Measurements from ENCODE around the gene FAM162A. TPM values are rescaled to one million over a fixed set of nuclear protein-coding genes. Genes with fewer than 3 reads are reported as not detected.

Gene FAM162A
- total and polyA plus RNA-seq, 4 donors = 19.2 to 111 (median 32.5) TPM

- ATAC-seq (ENCODE audit: insufficient read depth, low FRiP score) (no peak), DNase-seq (no peak)
- TF ChIP-seq CTCF (IDR thresholded peaks at IDR 0.05; ENCODE audit: control extremely low read depth, extremely low read depth) = no peak
- H3K27ac ChIP-seq (ENCODE audit: low read depth in 1 of 2, low read length in 1 of 2) = no peak overlapping the region
- 82 to 90% methylated on average over 4 of the region's 4 CpGs for WGBS, 2 donors
- no peaks in the 10 kb centered on the region for H3K9me3 ChIP-seq (ENCODE audit: control insufficient read depth in 4 of 4, insufficient read depth in 3 of 4, low read length in 3 of 4)
- H3K4me3 ChIP-seq = no peak overlapping the region
- peaks cover 0 to 9% (median 4%) of the 10 kb centered on the region in 5 donors for H3K4me1 ChIP-seq (ENCODE audit: control insufficient read depth in 5 of 5, insufficient read depth in 5 of 5, low read length in 5 of 5)
- no peaks in the 10 kb centered on the region for H3K27me3 ChIP-seq (ENCODE audit: control insufficient read depth in 3 of 3, insufficient read depth in 3 of 3, low read length in 2 of 3)
- peaks cover 3 to 14% (median 12%) of the 10 kb centered on the region in 4 donors for H3K36me3 ChIP-seq (ENCODE audit: control insufficient read depth in 4 of 4, insufficient read depth in 4 of 4, low read length in 4 of 4)
- H3K9ac ChIP-seq (ENCODE audit: insufficient read depth in 1 of 2, low read length in 2 of 2) = no peak overlapping the region
Observed at GRCh38 chr3:122421101-122421500, 37.1 kb downstream of the FAM162A start.

- no peak for TF ChIP-seq CTCF (IDR thresholded peaks at IDR 0.05; ENCODE audit: control extremely low read depth, extremely low read depth)
- 89 to 95% methylated on average over 2 of the region's 2 CpGs for WGBS, 2 donors
- Histone ChIP-seq H3K9me3 (ENCODE audit: control insufficient read depth in 4 of 4, insufficient read depth in 3 of 4, low read length in 3 of 4) (no peaks in the 10 kb centered on the region), H3K9ac (ENCODE audit: insufficient read depth in 1 of 2, low read length in 2 of 2) (no peak overlapping the region), H3K27me3 (ENCODE audit: control insufficient read depth in 3 of 3, insufficient read depth in 3 of 3, low read length in 2 of 3) (no peaks in the 10 kb centered on the region), H3K4me3 (no peak overlapping the region), H3K27ac (ENCODE audit: low read depth in 1 of 2, low read length in 1 of 2) (no peak overlapping the region), H3K4me1 (ENCODE audit: control insufficient read depth in 5 of 5, insufficient read depth in 5 of 5, low read length in 5 of 5) (peaks cover 0 to 6% (median 4%) of the 10 kb centered on the region in 5 donors), H3K36me3 (ENCODE audit: control insufficient read depth in 4 of 4, insufficient read depth in 4 of 4, low read length in 4 of 4) (peaks cover 6 to 22% (median 19%) of the 10 kb centered on the region in 4 donors)
- ATAC-seq (ENCODE audit: insufficient read depth, low FRiP score) = no peak
- DNase-seq = no peak
Observed at GRCh38 chr3:122421836-122422235, 37.9 kb downstream of the FAM162A start.

- no peak overlapping the region for H3K27ac ChIP-seq (ENCODE audit: low read depth in 1 of 2, low read length in 1 of 2)
- no peaks in the 10 kb centered on the region for H3K9me3 ChIP-seq (ENCODE audit: control insufficient read depth in 4 of 4, insufficient read depth in 3 of 4, low read length in 3 of 4)
- TF ChIP-seq CTCF (IDR thresholded peaks at IDR 0.05; ENCODE audit: control extremely low read depth, extremely low read depth) = no peak
- no peaks in the 10 kb centered on the region for H3K27me3 ChIP-seq (ENCODE audit: control insufficient read depth in 3 of 3, insufficient read depth in 3 of 3, low read length in 2 of 3)
- ATAC-seq (ENCODE audit: insufficient read depth, low FRiP score) = no peak
- 84 to 91% methylated on average over 2 of the region's 2 CpGs for WGBS, 2 donors
- no peak for DNase-seq
- H3K4me3 ChIP-seq = no peak overlapping the region
- H3K36me3 ChIP-seq (ENCODE audit: control insufficient read depth in 4 of 4, insufficient read depth in 4 of 4, low read length in 4 of 4) = peaks cover 12 to 37% (median 33%) of the 10 kb centered on the region in 4 donors
- H3K4me1 ChIP-seq (ENCODE audit: control insufficient read depth in 5 of 5, insufficient read depth in 5 of 5, low read length in 5 of 5) = peaks cover 0 to 2% (median 0%) of the 10 kb centered on the region in 5 donors
- no peak overlapping the region for H3K9ac ChIP-seq (ENCODE audit: insufficient read depth in 1 of 2, low read length in 2 of 2)
Observed at GRCh38 chr3:122427857-122428471, 44.0 kb downstream of the FAM162A start.

- no peak overlapping the region for H3K4me3 ChIP-seq
- 97 to 100% methylated on average over 2 of the region's 2 CpGs for WGBS, 2 donors
- H3K27ac ChIP-seq (ENCODE audit: low read depth in 1 of 2, low read length in 1 of 2) = no peak overlapping the region
- H3K4me1 ChIP-seq (ENCODE audit: control insufficient read depth in 5 of 5, insufficient read depth in 5 of 5, low read length in 5 of 5) = peaks cover 0 to 2% (median 0%) of the 10 kb centered on the region in 5 donors
- DNase-seq (no peak), ATAC-seq (ENCODE audit: insufficient read depth, low FRiP score) (no peak)
- no peaks in the 10 kb centered on the region for H3K9me3 ChIP-seq (ENCODE audit: control insufficient read depth in 4 of 4, insufficient read depth in 3 of 4, low read length in 3 of 4)
- peaks cover 13 to 43% (median 36%) of the 10 kb centered on the region in 4 donors for H3K36me3 ChIP-seq (ENCODE audit: control insufficient read depth in 4 of 4, insufficient read depth in 4 of 4, low read length in 4 of 4)
- no peak overlapping the region for H3K9ac ChIP-seq (ENCODE audit: insufficient read depth in 1 of 2, low read length in 2 of 2)
- H3K27me3 ChIP-seq (ENCODE audit: control insufficient read depth in 3 of 3, insufficient read depth in 3 of 3, low read length in 2 of 3) = no peaks in the 10 kb centered on the region
- TF ChIP-seq CTCF (IDR thresholded peaks at IDR 0.05; ENCODE audit: control extremely low read depth, extremely low read depth) = no peak
Observed at GRCh38 chr3:122430371-122430770, 46.4 kb downstream of the FAM162A start.

All from lung (tissue), 12 donors.